K562 (cell line): Measurements from ENCODE around the gene CALHM2. TPM values are rescaled to one million over a fixed set of nuclear protein-coding genes. Genes with fewer than 3 reads are reported as not detected.

Experiments used
- BHLHE40 ChIP-seq: IDR thresholded peaks from 2 replicates; pipeline ENCODE4 v1.6.1; 2011; ENCODE audit warnings: low read length, improper control_type of control experiment
- CBX5 ChIP-seq: IDR thresholded peaks from 2 replicates; pipeline ENCODE4 v1.6.1; 2014; ENCODE audit warnings: low read depth, borderline replicate concordance
- CLOCK ChIP-seq: fragments of 250-450 bp; sonication (Bioruptor Pico); IDR thresholded peaks from 2 replicates; pipeline ENCODE4 v1.4.0; 2020; ENCODE audit warnings: mild to moderate bottlenecking, moderate library complexity, borderline replicate concordance
- DPF2 ChIP-seq: fragments of 450-650 bp; IDR thresholded peaks from 2 replicates; pipeline ENCODE4 v1.6.1; 2016
- HDAC8 ChIP-seq: fragments of 450-650 bp; IDR thresholded peaks from 2 replicates; pipeline ENCODE4 v1.6.1; 2016; ENCODE audit warnings: mild to moderate bottlenecking, missing genetic modification characterization, moderate library complexity, missing compliant biosample characterization
- KLF6 ChIP-seq: fragments of 250-450 bp; sonication (Bioruptor Pico); IDR thresholded peaks from 2 replicates; pipeline ENCODE4 v1.4.0; 2020; ENCODE audit warnings: mild to moderate bottlenecking, moderate library complexity, borderline replicate concordance
- MAFG ChIP-seq: fragments of 450-650 bp; conservative IDR thresholded peaks from 2 replicates; pipeline ENCODE4 v1.6.1; 2016; ENCODE audit warnings: missing genetic modification characterization, missing compliant biosample characterization
- MCM7 ChIP-seq, 2 experiments: fragments of 450-650 bp; IDR thresholded peaks; 2 replicates each; pipeline ENCODE4 v1.6.1; 2016 to 2018
- NR2C1 ChIP-seq, 2 experiments: fragments of 450-650 bp; IDR thresholded peaks; 2 replicates each; pipeline ENCODE4 v1.6.1; 2017; ENCODE audit warnings: mild to moderate bottlenecking in 2 of 2, antibody characterized with exemption in 1 of 2, inconsistent platforms in 1 of 2, missing compliant biosample characterization in 1 of 2, missing genetic modification characterization in 1 of 2
- NR2C2 ChIP-seq, 2 experiments: fragments of 200-800 bp in 1 of 2; sonication (Bioruptor generic) in 1 of 2; sonication (generic) in 1 of 2; formaldehyde crosslinking in 1 of 2; IDR thresholded peaks; 2 replicates each; pipeline versions ENCODE4 v1.6.1 to v1.8.0; 2016 to 2022; ENCODE audit warnings: mild to moderate bottlenecking in 1 of 2, missing compliant biosample characterization in 1 of 2, missing genetic modification characterization in 1 of 2, missing genetic modification reagents in 1 of 2
- PTRF ChIP-seq: fragments of 450-650 bp; IDR thresholded peaks from 2 replicates; pipeline ENCODE4 v1.6.1; 2016; ENCODE audit warnings: mild to moderate bottlenecking, missing genetic modification characterization, missing compliant biosample characterization
- RAD21 ChIP-seq, 2 experiments: fragments of 250-450 bp in 1 of 2; fragments of 450-650 bp in 1 of 2; sonication (Bioruptor Pico) in 1 of 2; formaldehyde crosslinking in 1 of 2; IDR thresholded peaks in 1 of 2; conservative IDR thresholded peaks in 1 of 2; 2 replicates each; pipeline versions ENCODE4 v1.4.0 to v1.8.0; 2020 to 2022; ENCODE audit warnings: mild to moderate bottlenecking in 2 of 2, moderate library complexity in 1 of 2
- TFAP4 ChIP-seq: sonication (generic); formaldehyde crosslinking; IDR thresholded peaks from 2 replicates; pipeline ENCODE4 v1.8.0; 2022; ENCODE audit warnings: missing genetic modification reagents, mild to moderate bottlenecking, moderate library complexity, borderline replicate concordance
- ZBTB26 ChIP-seq: fragments of 450-650 bp; formaldehyde crosslinking; IDR thresholded peaks from 2 replicates; pipeline ENCODE4 v1.4.0; 2022; ENCODE audit warnings: missing genetic modification characterization
- polyA plus RNA-seq, 8 experiments: library from polyadenylated mRNA; depleted of rRNA in 4 of 8; stranded (reverse) in 5 of 8; unstranded in 3 of 8; fragments of >200 nt; fragmentation: Nextera tagmentation in 2 of 8; fragmentation: Illumina TruSeq in 1 of 8; extraction: Ambion mirVana in 2 of 8; extraction: Trizol in 1 of 8; gene quantifications; 2 replicates each; pipeline versions ENCODE4 v1.2.1 to v1.2.3, GENCODE V29; 2011 to 2014; ENCODE audit warnings: inconsistent platforms in 1 of 8, missing spikeins in 1 of 8
- total RNA-seq, 7 experiments: library from RNA; depleted of rRNA in 6 of 7; stranded (reverse); fragments of >200 nt in 6 of 7; fragmentation: Illumina TruSeq in 2 of 7; extraction: Trizol in 2 of 7; gene quantifications; 2 replicates each; pipeline versions ENCODE4 v1.2.1 to v1.2.3, GENCODE V29; 2011 to 2021; ENCODE audit warnings: low replicate concordance in 1 of 7

CALHM2 gene
- total and polyA plus RNA-seq, 9 of the 15 experiments (the other 6 are each of a cell fraction or from before 2014, with no cell fraction given) = 0.08 to 0.14 (median 0.13) TPM; not detected in 6

- no peak for TF ChIP-seq KLF6 (CRISPR knock-in tag)
- no peak for TF ChIP-seq MAFG
- TF ChIP-seq PTRF (tag) = no peak
- no peak for TF ChIP-seq NR2C2 (CRISPR knock-in tag; IDR thresholded peaks at IDR 0.05)
- peak; percentile 23; the same call in 1 of the 2 replicates for TF ChIP-seq NR2C2 (tag; IDR thresholded peaks at IDR 0.05)
- peak; percentile 57; the same call in 1 of the 2 replicates for TF ChIP-seq TFAP4 (CRISPR knock-in tag)
- no peak for TF ChIP-seq DPF2
- TF ChIP-seq CLOCK (CRISPR knock-in tag) = no peak
- TF ChIP-seq BHLHE40 = no peak
- peak in 1 of 2 experiments; percentile 47; a peak in 2 of 4 replicates for TF ChIP-seq RAD21 (CRISPR knock-in tag; conservative IDR thresholded peaks at IDR 0.05 in 1 of 2, IDR thresholded peaks at IDR 0.05 in 1 of 2)
- TF ChIP-seq HDAC8 (tag) = no peak
- no peak for TF ChIP-seq ZBTB26 (CRISPR knock-in tag)
- TF ChIP-seq NR2C1 (IDR thresholded peaks at IDR 0.05) = peak; percentile 32; the same call in 1 of the 2 replicates
- TF ChIP-seq NR2C1 (tag; IDR thresholded peaks at IDR 0.05) = no peak
- no peak for TF ChIP-seq CBX5
- TF ChIP-seq MCM7 (IDR thresholded peaks at IDR 0.05) = no peak
Observed at GRCh38 chr10:103476046-103476768, 24.0 kb upstream of the CALHM2 start (continued).
